ENCODE results near the gene ENO4.

ENO4 gene

GRCh38 chr10:116849248-116850057 is at the start of gene ENO4:
TSS of gene ENO4 (plus strand) at chr10:116849499. CDS start at chr10:116849567, 68 bp downstream.
- peak; percentile 29 to 44 for DNase-seq

DNA sequence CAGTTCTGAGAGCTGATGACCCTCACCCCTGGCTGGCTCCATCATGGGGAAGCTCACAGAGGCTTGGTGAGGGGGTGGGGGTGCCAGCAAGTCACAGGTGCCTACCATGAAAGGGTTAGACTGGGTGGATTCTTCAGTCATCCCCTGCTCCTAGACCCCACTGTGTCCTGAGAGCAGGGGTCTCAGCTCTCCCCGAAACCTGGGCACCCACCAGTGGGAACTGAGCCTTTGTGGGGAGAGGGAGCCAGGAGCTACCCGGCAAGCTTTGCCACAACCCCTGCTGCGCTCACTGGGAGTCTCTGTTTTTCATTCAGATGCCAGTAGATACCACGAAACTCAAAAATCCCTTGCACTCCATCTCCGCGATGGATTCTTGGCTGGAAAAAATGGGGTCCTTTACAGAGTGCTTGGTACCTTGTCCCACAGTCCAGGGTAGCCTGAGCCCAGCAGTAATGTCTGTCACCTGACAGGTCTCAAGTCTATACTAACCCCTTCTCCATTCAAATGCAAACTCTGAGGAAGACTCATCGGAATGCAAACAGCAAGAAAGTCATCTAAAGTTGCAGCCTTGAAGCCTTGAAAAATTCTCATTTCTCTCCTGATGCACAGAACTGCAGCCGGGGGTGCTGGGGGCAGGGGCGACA is 48.9 kb upstream of the ENO4 start:
- no peak for DNase-seq

DNA sequence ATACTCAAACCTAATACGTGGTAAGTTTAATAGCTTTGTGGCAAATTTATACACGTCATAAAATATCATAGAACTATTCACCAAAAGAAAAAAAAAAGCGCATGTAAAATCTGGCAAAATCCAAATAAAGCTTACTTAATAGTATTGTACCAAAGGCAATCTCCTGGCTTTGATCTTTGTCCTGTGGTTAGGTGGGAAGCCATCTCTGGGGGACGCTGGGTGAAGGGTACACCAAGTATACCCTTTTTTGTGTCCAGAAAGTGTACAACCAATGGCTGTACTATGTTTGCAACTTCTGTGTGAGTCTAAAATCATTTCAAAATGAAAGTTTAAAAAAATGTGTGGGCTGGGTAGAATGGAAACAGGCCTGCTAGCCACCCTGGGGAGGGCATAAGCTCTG is 47.6 kb upstream of the ENO4 start:
- DNase-seq = no peak

- no peak for DNase-seq
These were observed 46.8 kb upstream of the ENO4 start for GRCh38 chr10:116802474-116802873.

DNA sequence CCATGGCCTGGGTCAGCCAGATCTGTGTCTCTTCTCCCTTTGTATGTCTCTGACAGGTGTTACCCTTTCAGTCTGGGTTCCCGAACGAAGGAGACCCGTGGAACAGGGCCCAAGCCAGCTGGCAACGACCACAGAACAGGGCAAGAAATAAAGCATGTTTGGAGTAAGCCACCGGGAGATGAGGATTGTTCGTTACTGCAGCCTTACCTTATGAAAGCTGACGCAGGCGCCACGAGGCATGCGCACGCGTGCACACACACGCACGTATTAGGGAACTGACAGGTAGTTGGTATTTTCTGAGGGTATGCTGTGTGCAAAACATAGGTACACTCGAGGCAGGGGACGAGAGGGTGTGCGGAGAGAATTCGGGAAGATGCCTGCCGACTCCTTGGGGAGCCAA is 46.4 kb upstream of the ENO4 start:
- no peak for DNase-seq

GRCh38 chr10:116803451-116804249 is 45.6 kb upstream of the ENO4 start:
- no peak for DNase-seq

DNA sequence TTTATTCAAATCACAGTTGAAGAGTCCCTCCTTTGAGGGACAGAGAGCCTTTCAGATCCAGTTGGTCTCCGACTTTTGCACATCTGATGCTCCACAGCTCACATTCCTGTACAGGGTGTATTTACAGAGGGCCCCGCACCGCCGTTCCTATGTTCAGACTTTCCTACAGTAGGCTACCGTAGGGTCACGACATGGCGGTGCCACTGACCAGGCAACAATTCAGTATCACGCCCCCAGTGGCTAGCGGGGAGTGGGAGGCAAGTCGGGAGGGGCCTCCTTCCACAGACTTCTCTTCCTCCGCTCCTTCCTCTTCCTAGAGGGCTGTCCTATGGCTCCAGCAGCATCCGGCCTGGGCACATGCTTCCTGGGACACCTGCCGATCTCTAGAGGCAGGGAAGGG is 40.6 kb upstream of the ENO4 start:
- no peak for DNase-seq

GRCh38 chr10:116809483-116810119 is 39.7 kb upstream of the ENO4 start:
- no peak for DNase-seq

DNA sequence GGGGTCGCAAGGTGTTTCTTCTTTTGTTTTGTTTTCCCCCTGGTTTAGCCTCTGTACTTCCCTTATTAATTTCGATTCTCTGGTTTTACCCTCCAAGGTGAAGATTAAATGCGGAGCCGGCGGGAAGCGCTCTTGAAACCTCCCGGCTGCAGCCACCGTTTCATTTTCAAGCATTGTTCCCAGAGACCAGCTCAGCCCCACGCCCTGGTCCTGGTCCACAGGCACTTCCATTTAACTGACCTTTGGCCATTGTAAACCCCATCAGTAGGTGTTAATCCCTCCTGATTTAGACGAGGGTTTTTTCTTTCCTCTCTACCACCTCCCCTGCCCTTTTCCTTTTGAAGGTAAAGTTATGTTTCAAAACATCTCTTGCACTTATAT is 39.2 kb upstream of the ENO4 start:
- DNase-seq = no peak

DNA sequence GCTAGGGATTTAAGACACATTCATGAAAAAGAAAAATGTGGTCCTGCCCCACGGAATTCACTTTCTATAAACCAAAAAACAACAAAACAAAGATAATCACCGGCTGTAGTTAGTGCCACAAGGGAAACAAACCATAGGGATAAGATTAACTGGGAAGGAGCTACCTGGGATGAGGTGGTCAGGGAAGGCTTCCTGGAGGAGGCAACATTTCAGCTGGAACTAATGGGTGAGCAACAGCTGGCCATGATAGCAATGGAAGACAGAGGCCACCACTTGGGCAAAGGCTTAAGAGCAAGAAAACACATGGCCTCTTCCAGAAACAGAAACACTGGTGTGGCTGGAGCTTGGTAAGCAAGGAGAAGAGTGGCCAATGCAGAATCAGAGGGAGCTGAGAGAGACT is 38.4 kb upstream of the ENO4 start:
- no peak for DNase-seq

DNA sequence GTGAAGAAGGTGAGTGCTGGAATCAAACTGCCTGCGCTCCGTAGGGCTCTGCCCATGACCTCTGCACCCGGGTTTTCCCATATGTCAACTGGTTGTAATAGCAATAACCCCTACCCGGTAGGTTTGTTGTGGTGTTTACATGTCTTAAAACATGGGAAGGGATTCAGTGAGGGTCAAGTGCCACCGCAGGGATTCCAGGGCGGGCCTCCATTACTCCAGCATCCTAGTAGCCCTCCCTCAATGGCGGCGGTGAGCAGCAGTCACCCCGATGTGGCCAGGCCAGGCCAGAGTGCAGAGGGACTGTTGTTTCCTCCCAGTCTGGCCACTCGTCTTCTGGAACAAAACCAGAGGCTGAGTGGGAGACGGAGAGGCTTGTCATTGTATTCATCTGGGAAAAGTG is 37.6 kb upstream of the ENO4 start:
- no peak for DNase-seq

- no peak for DNase-seq
These were observed 33.5 kb upstream of the ENO4 start for GRCh38 chr10:116815641-116816415.

DNA sequence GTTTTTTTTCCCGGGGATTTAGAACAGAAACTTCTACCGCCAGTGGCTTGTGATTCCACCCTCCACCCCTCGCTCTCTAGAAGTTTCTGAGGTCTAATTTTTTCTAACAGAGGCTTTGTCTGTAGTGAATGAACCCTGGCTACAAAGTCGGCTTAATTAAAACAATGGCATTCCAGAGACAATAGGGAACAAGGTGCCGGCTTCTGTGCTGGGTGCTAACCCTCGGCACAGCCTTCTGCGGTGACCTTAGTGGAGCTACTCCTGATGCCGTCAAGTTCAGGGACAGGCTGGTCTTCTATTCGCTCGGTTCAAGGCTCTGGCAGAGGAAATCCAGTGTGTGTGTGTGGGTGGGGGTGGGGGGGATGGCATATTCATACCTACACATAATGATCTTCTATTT is 32.1 kb upstream of the ENO4 start:
- DNase-seq = no peak

DNA sequence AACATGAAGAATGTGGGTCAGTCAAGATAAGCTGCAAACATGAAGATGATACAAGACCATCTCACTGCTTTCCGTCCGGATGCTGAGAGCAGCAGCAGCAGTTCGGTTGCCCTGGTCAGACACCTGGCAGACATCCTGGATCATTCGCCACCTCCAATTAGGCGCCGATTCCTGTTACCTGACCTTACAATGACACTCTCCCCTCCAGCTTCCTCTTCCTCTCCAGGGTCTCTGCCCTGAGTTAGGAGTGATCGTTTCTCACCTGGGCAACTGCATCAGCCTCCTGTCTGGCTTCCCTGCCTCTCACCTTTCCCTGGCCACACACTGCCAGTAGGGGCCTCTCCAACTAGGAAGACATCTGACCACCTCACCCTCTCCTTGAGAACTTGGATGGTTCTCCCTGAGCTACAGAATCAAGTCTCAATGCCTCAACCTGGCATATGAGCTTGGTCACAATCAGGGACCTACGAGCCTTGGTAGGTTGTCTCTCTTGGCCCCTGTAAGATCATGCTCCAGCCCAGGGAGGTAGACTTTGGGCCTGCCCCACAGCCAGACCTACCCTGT is 31.4 kb upstream of the ENO4 start:
- no peak for DNase-seq

- DNase-seq = no peak
These were observed 29.2 kb upstream of the ENO4 start for GRCh38 chr10:116819999-116820677.

GRCh38 chr10:116825901-116826300 is 23.4 kb upstream of the ENO4 start:
- DNase-seq = no peak

GRCh38 chr10:116826803-116827202 is 22.5 kb upstream of the ENO4 start:
- DNase-seq = no peak

- no peak for DNase-seq
These were observed 22.1 kb upstream of the ENO4 start for GRCh38 chr10:116827214-116827671.

GRCh38 chr10:116828116-116828515 is 21.2 kb upstream of the ENO4 start:
- DNase-seq = no peak

DNA sequence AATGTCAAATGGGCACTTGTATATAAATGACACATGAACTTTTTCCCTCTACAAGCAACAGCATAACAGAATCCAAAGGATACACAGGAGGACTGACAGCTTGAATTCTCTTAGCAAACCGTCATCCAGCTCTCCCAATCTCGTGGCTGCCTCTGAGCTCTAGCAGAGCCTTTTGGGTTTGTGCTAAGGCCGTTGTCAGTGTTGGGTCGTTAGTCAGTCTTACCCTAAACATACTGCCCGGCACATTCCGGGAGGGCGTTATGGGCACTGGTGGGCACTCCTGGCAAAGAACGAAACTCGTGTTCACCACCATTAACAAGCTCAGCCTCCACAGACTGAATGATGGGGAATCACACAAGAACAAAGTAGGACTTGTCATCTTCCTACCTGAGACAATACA is 19.6 kb upstream of the ENO4 start:
- no peak for DNase-seq

DNA sequence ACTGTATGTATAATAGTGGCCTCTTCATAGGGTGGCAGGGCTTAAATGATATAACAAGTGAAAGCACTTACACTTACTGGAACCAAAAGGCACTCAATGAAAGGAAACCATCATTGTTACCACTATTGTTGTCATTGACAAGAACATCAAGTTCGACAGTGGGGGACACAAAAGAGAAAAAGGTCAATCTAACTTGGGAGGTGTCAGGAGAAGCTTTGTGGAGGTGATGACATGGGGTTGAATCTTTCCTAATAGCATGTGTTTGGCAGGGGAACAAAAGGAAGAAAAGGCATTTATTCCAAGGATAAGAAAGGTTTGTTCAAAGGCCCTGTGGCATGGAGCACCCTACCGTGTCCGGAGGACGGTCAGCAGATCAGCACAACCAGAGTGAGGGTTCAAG is 18.2 kb upstream of the ENO4 start:
- no peak for DNase-seq

All from CD4-positive, alpha-beta T cell treated with Interleukin-4 for 1 hour (primary cell).